Neural cell (in vitro differentiated cells): ENCODE measurements around the gene UNCX. TPM values are rescaled to one million over a fixed set of nuclear protein-coding genes. Genes with fewer than 3 reads are reported as not detected.

Source experiments
- H2AFZ ChIP-seq: fragments of 200-600, 300-800 bp; sonication (generic), shearing (Covaris generic); 2 replicates; pipeline ENCODE4 v1.6.0; 2014; ENCODE audit warnings: low read depth, mild to moderate bottlenecking, antibody characterized with exemption, low read length, moderate library complexity
- H3F3A ChIP-seq: fragments of 200-600 bp; shearing (Covaris generic); 2 replicates; pipeline ENCODE4 v1.6.1; 2016; ENCODE audit warnings: mild to moderate bottlenecking, moderate library complexity, mixed read lengths, antibody characterized with exemption, low read length; ENCODE audit not compliant: insufficient read depth, poor library complexity, severe bottlenecking
- H3K27ac ChIP-seq: fragments of 200-600, 300-800 bp; sonication (generic), shearing (Covaris generic); 2 replicates; pipeline ENCODE4 v1.5.1; 2014; ENCODE audit warnings: mild to moderate bottlenecking, low read length, moderate library complexity
- H3K27me3 ChIP-seq: fragments of 300-800, 200-600 bp; sonication (generic), shearing (Covaris generic); 2 replicates; pipeline ENCODE4 v1.6.0; 2014; ENCODE audit warnings: mild to moderate bottlenecking, low read depth, low read length, moderate library complexity; ENCODE audit not compliant: insufficient read depth
- H3K36me3 ChIP-seq: fragments of 300-800, 200-600 bp; sonication (generic), shearing (Covaris generic); 2 replicates; pipeline ENCODE4 v1.5.1; 2014; ENCODE audit warnings: mild to moderate bottlenecking, antibody characterized with exemption, low read length, moderate library complexity; ENCODE audit not compliant: insufficient read depth
- H3K4me2 ChIP-seq: fragments of 300-800, 200-600 bp; sonication (generic), shearing (Covaris generic); 2 replicates; pipeline ENCODE4 v1.6.0; 2014; ENCODE audit warnings: mild to moderate bottlenecking, low read length
- H3K4me3 ChIP-seq: fragments of 300-800, 200-600 bp; sonication (generic), shearing (Covaris generic); 2 replicates; pipeline ENCODE4 v1.5.1; 2014; ENCODE audit warnings: mild to moderate bottlenecking, low read length, moderate library complexity
- H3K79me2 ChIP-seq: fragments of 200-600 bp; shearing (Covaris generic); replicated peaks from 2 replicates; pipeline ENCODE4 v1.6.0; 2014; ENCODE audit warnings: mild to moderate bottlenecking, low read length, moderate library complexity; ENCODE audit not compliant: insufficient read depth
- H3K9ac ChIP-seq: fragments of 300-800, 200-600 bp; sonication (generic), shearing (Covaris generic); 2 replicates; pipeline ENCODE4 v1.6.1; 2016; ENCODE audit warnings: mild to moderate bottlenecking, low read length, mixed read lengths
- H3K9me2 ChIP-seq: fragments of 200-600 bp; shearing (Covaris generic); 2 replicates; pipeline ENCODE4 v1.6.1; 2016; ENCODE audit warnings: mild to moderate bottlenecking, low read length, mixed read lengths; ENCODE audit not compliant: insufficient read depth
- H3K9me3 ChIP-seq: fragments of 200-600, 300-800 bp; sonication (generic), shearing (Covaris generic); 2 replicates; pipeline ENCODE4 v1.6.1; 2016; ENCODE audit warnings: mild to moderate bottlenecking, mixed run types, low read length, moderate library complexity, mixed read lengths
- H4K20me1 ChIP-seq: fragments of 200-600 bp; shearing (Covaris generic); 2 replicates; pipeline ENCODE4 v1.6.1; 2016; ENCODE audit warnings: mild to moderate bottlenecking, mixed run types; ENCODE audit not compliant: insufficient read depth
- CTCF ChIP-seq: fragments of 450-650 bp; IDR thresholded peaks from 2 replicates; pipeline ENCODE4 v1.5.1; 2014; ENCODE audit warnings: antibody characterized with exemption, mild to moderate bottlenecking, moderate library complexity; ENCODE audit not compliant: poor library complexity, severe bottlenecking
- EP300 ChIP-seq: fragments of 450-650 bp; conservative IDR thresholded peaks from 2 replicates; pipeline ENCODE4 v1.6.1; 2014; ENCODE audit warnings: antibody characterized with exemption, mild to moderate bottlenecking, moderate library complexity; ENCODE audit not compliant: poor library complexity, severe bottlenecking
- EZH2 ChIP-seq: fragments of 200-600, 300-800 bp; shearing (Covaris generic), sonication (generic); IDR thresholded peaks from 2 replicates; pipeline ENCODE4 v1.6.1; 2014; ENCODE audit warnings: antibody characterized with exemption, low read length, borderline replicate concordance, mild to moderate bottlenecking; ENCODE audit not compliant: insufficient read depth, poor library complexity, severe bottlenecking
- MXI1 ChIP-seq: fragments of 450-650 bp; conservative IDR thresholded peaks from 2 replicates; pipeline ENCODE4 v1.6.1; 2014; ENCODE audit warnings: antibody characterized with exemption, mild to moderate bottlenecking; ENCODE audit not compliant: poor library complexity, severe bottlenecking
- POLR2AphosphoS5 ChIP-seq: IDR thresholded peaks from 2 replicates; pipeline ENCODE4 v1.6.1; 2012
- RAD21 ChIP-seq: fragments of 450-650 bp; conservative IDR thresholded peaks from 2 replicates; pipeline ENCODE4 v1.6.1; 2014; ENCODE audit warnings: antibody characterized with exemption, mild to moderate bottlenecking, moderate library complexity
- REST ChIP-seq: IDR thresholded peaks from 2 replicates; pipeline ENCODE4 v1.6.1; 2012; ENCODE audit warnings: borderline replicate concordance
- SMC3 ChIP-seq: fragments of 450-650 bp; conservative IDR thresholded peaks from 2 replicates; pipeline ENCODE4 v1.6.1; 2014; ENCODE audit warnings: antibody characterized with exemption, mild to moderate bottlenecking, moderate library complexity; ENCODE audit not compliant: poor library complexity
- TAF1 ChIP-seq: IDR thresholded peaks from 2 replicates; pipeline ENCODE4 v1.6.1; 2012; ENCODE audit warnings: low read depth
- polyA plus RNA-seq: library from polyadenylated mRNA; depleted of rRNA; stranded (reverse); fragments of >200 nt; gene quantifications from 2 replicates; pipeline ENCODE4 v1.2.3, GENCODE V29; 2014

Gene UNCX
- polyA plus RNA-seq, 1 donor from 2014 or later = 1.6 TPM

GRCh38 chr7:1229956-1230355 lies 2.7 kb upstream of the UNCX start:
- H3F3A ChIP-seq = peaks cover 5% of the 10 kb centered on the region
- peaks cover 88% of the 10 kb centered on the region for H3K27me3 ChIP-seq
- no peak overlapping the region for H2AFZ ChIP-seq
- H3K27ac ChIP-seq = no peak overlapping the region
- H3K36me3 ChIP-seq = no peaks in the 10 kb centered on the region
- no peak overlapping the region for H3K9ac ChIP-seq
- H3K4me3 ChIP-seq = no peak overlapping the region
- H4K20me1 ChIP-seq = no peaks in the 10 kb centered on the region
- no peaks in the 10 kb centered on the region for H3K9me2 ChIP-seq
- no peaks in the 10 kb centered on the region for H3K79me2 ChIP-seq
- TF ChIP-seq POLR2AphosphoS5 (no peak), MXI1 (no peak), SMC3 (no peak), REST (no peak), CTCF (no peak), RAD21 (no peak), EP300 (no peak), TAF1 (no peak), EZH2 (no peak)
- no peak overlapping the region for H3K4me2 ChIP-seq
- no peaks in the 10 kb centered on the region for H3K9me3 ChIP-seq

- Histone ChIP-seq H4K20me1 (no peaks in the 10 kb centered on the region), H2AFZ (no peak overlapping the region), H3K79me2 (no peaks in the 10 kb centered on the region), H3K27me3 (peaks cover 88% of the 10 kb centered on the region), H3K9me3 (no peaks in the 10 kb centered on the region), H3K9me2 (no peaks in the 10 kb centered on the region), H3K36me3 (no peaks in the 10 kb centered on the region), H3K9ac (no peak overlapping the region), H3K4me2 (no peak overlapping the region), H3F3A (peaks cover 5% of the 10 kb centered on the region), H3K4me3 (no peak overlapping the region), H3K27ac (no peak overlapping the region)
- TF ChIP-seq EZH2 (peak; percentile 60), RAD21 (no peak)
These were observed 2.1 kb upstream of the UNCX start for GRCh38 chr7:1230411-1231213.
